Measurements from ENCODE around the gene LETMD1. TPM values are rescaled to one million over a fixed set of nuclear protein-coding genes. Genes with fewer than 3 reads are reported as not detected.

Gene LETMD1, protein sequence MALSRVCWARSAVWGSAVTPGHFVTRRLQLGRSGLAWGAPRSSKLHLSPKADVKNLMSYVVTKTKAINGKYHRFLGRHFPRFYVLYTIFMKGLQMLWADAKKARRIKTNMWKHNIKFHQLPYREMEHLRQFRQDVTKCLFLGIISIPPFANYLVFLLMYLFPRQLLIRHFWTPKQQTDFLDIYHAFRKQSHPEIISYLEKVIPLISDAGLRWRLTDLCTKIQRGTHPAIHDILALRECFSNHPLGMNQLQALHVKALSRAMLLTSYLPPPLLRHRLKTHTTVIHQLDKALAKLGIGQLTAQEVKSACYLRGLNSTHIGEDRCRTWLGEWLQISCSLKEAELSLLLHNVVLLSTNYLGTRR
- total RNA-seq (10 to 100 TPM; 72.7 to 75.3 TPM), polyA plus RNA-seq (ENCODE audit: insufficient read depth, low read depth, low replicate concordance) (61.2 TPM)
- long read RNA-seq, donor 1, transcript LETMD1-201 (9 exons, 2,112 nt) = minor isoform, 8 of 46 reads
- long read RNA-seq, donor 1, transcript LETMD1-238 (1 exons, 2,948 nt) = major isoform, 12 of 46 reads
- long read RNA-seq, donor 1, transcript LETMD1-221 (5 exons, 1,480 nt) = minor isoform, 5 of 46 reads
- long read RNA-seq, donor 1, partial matches to known transcripts = 11 of 46 reads
- long read RNA-seq, donor 1, other reads (novel, unspliced or antisense) = 0 of 46 reads
- long read RNA-seq, donor 2, transcript LETMD1-238 (1 exons, 2,948 nt) = major isoform, 13 of 16 reads
- long read RNA-seq, donor 2, partial matches to known transcripts = 0 of 16 reads
- long read RNA-seq, donor 2, other reads (novel, unspliced or antisense) = 0 of 16 reads

- 2 to 6% methylated on average over 16 to 45 of the region's 51 CpGs for WGBS, 2 donors
- H3K27ac ChIP-seq = peak within 1 kb of the TSS; percentile 95 to 96
- intact Hi-C loops (cut with DNase I; ENCODE audit: low total_unique reads) = no loop called here
Measured at GRCh38 chr12:51047655-51048540, at the start of gene LETMD1. LETMD1 (plus strand) TSS chr12:51048327; CDS start chr12:51048357, 30 bp downstream.

GRCh38 chr12:50999093-50999492 lies 49.0 kb upstream of the LETMD1 start:
- H3K27me3 ChIP-seq = no peaks in the 10 kb centered on the region
- no peak overlapping the region for H3K4me3 ChIP-seq
- DNase-seq = peak; percentile 74
- intact Hi-C loops (cut with DNase I; ENCODE audit: low total_unique reads) = no loop called here
- H3K4me1 ChIP-seq = peaks cover 7% of the 10 kb centered on the region
- peak overlapping the region; percentile 55 to 73 for H3K27ac ChIP-seq
- TF ChIP-seq POLR2A (IDR thresholded peaks at IDR 0.05) = no peak
- TF ChIP-seq, protein P1, sequence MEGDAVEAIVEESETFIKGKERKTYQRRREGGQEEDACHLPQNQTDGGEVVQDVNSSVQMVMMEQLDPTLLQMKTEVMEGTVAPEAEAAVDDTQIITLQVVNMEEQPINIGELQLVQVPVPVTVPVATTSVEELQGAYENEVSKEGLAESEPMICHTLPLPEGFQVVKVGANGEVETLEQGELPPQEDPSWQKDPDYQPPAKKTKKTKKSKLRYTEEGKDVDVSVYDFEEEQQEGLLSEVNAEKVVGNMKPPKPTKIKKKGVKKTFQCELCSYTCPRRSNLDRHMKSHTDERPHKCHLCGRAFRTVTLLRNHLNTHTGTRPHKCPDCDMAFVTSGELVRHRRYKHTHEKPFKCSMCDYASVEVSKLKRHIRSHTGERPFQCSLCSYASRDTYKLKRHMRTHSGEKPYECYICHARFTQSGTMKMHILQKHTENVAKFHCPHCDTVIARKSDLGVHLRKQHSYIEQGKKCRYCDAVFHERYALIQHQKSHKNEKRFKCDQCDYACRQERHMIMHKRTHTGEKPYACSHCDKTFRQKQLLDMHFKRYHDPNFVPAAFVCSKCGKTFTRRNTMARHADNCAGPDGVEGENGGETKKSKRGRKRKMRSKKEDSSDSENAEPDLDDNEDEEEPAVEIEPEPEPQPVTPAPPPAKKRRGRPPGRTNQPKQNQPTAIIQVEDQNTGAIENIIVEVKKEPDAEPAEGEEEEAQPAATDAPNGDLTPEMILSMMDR (IDR thresholded peaks at IDR 0.05) = no peak
- H3K36me3 ChIP-seq (ENCODE audit: low read depth, missing control alignments) = no peaks in the 10 kb centered on the region
- 51 to 64% methylated on average over 4 of the region's 4 CpGs for WGBS, 2 donors
- no peaks in the 10 kb centered on the region for H3K9me3 ChIP-seq

More at GRCh38 chr12:51047655-51048540, at the start of gene LETMD1:
- H3K27me3 ChIP-seq = no peaks in the 10 kb centered on the region
- peaks cover 17% of the 10 kb centered on the region for H3K4me1 ChIP-seq
- peak; percentile 98 for DNase-seq
- H3K9me3 ChIP-seq = no peaks in the 10 kb centered on the region
- no peaks in the 10 kb centered on the region for H3K36me3 ChIP-seq (ENCODE audit: low read depth, missing control alignments)
- peak within 1 kb of the TSS; percentile 76 to 88 for H3K4me3 ChIP-seq
- no peak for TF ChIP-seq POLR2A (IDR thresholded peaks at IDR 0.05)
- TF ChIP-seq, protein P1 (IDR thresholded peaks at IDR 0.05) = peak; percentile 75 to 88 (median 82)

- Histone ChIP-seq H3K9me3 (no peaks in the 10 kb centered on the region), H3K4me3 (no peak overlapping the region), H3K27ac (peak overlapping the region; percentile 55 to 73), H3K27me3 (no peaks in the 10 kb centered on the region), H3K4me1 (peaks cover 7% of the 10 kb centered on the region), H3K36me3 (ENCODE audit: low read depth, missing control alignments) (no peaks in the 10 kb centered on the region)
- TF ChIP-seq POLR2A (IDR thresholded peaks at IDR 0.05) = no peak
- TF ChIP-seq, protein P1 (IDR thresholded peaks at IDR 0.05) = no peak
- no peak for DNase-seq
- 81 to 84% methylated on average over 7 of the region's 7 CpGs for WGBS, 2 donors
- intact Hi-C loops (cut with DNase I; ENCODE audit: low total_unique reads) = no loop called here
Measured at GRCh38 chr12:51000245-51000644, 47.9 kb upstream of the LETMD1 start.

DNA sequence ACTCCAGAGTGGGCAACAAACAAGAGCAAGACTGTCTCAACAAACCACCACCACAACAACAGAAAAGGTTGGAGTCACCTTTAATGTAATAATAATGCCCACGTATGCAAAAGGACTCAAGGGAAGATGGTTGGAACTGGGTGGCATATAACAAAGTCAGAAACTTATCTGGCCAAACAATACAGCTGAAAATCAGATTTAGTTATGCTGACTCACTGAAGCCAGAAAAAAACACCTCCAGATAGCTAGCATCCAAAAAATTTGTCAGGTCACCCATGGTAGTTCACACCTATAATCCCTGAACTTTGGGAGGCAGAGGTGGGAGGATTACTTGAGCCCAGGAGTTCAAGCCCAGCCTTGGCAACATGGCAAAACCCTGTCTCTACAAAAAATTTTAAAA lies 46.3 kb upstream of the LETMD1 start:
- 83 to 86% methylated on average over 1 of the region's 1 CpG for WGBS, 2 donors
- H3K36me3 ChIP-seq (ENCODE audit: low read depth, missing control alignments) = no peaks in the 10 kb centered on the region
- no peaks in the 10 kb centered on the region for H3K27me3 ChIP-seq
- TF ChIP-seq POLR2A (IDR thresholded peaks at IDR 0.05) = no peak
- TF ChIP-seq, protein P1 (IDR thresholded peaks at IDR 0.05) = no peak
- H3K4me3 ChIP-seq = no peak overlapping the region
- intact Hi-C loops (cut with DNase I; ENCODE audit: low total_unique reads) = no loop called here
- no peaks in the 10 kb centered on the region for H3K9me3 ChIP-seq
- DNase-seq = no peak
- peaks cover 7% of the 10 kb centered on the region for H3K4me1 ChIP-seq
- no peak overlapping the region for H3K27ac ChIP-seq

Measured in testis (tissue), 5 donors.